ENCODE measurements around the gene IQCE. TPM values are rescaled to one million over a fixed set of nuclear protein-coding genes. Genes with fewer than 3 reads are reported as not detected.

IQCE gene
- polyA plus RNA-seq, 3 donors: 1.8 to 8.4 (median 3.0) TPM

DNA sequence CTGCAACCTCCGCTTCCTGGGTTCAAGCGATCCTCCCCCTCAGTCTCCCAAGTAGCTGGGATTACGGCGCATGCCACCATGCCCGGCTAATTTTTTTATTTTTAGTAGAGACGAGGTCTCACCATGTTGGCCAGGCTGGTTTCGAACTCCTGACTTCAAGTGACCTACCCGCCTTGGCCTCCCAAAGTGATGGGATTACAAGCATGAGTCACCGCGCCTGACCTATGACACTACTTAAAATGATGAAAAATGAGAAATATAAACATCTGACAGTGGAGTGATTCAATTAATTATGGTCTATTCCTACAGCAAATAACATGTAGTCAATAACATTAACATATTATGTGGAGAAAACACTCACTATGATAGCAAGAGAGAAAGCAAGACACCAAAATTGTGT is 5.7 kb upstream of the IQCE start:
- no peak overlapping the region for H3K4me3 ChIP-seq (replicated peaks in 1 of 3; ENCODE audit: low read depth in 2 of 3, low read length in 3 of 3)
- H3K4me1 ChIP-seq (ENCODE audit: control insufficient read depth in 1 of 2, insufficient read depth in 2 of 2, low read length in 2 of 2): peaks cover 36 to 46% of the 10 kb centered on the region in 2 donors
- DNase-seq: no peak
- peaks cover 41% of the 10 kb centered on the region for H3K79me2 ChIP-seq (ENCODE audit: insufficient read depth, low read length)
- no peak overlapping the region for H3K9ac ChIP-seq (ENCODE audit: insufficient read depth, low read length, poor library complexity, severe bottlenecking)
- intact Hi-C loops (cut with micrococcal nuclease): loop anchor here in 1 of 2 donors (10.0 kb wide), 1 partner anchor 78 kb away; the partner anchor contains the start of gene GRIFIN
- TF ChIP-seq, protein P1, sequence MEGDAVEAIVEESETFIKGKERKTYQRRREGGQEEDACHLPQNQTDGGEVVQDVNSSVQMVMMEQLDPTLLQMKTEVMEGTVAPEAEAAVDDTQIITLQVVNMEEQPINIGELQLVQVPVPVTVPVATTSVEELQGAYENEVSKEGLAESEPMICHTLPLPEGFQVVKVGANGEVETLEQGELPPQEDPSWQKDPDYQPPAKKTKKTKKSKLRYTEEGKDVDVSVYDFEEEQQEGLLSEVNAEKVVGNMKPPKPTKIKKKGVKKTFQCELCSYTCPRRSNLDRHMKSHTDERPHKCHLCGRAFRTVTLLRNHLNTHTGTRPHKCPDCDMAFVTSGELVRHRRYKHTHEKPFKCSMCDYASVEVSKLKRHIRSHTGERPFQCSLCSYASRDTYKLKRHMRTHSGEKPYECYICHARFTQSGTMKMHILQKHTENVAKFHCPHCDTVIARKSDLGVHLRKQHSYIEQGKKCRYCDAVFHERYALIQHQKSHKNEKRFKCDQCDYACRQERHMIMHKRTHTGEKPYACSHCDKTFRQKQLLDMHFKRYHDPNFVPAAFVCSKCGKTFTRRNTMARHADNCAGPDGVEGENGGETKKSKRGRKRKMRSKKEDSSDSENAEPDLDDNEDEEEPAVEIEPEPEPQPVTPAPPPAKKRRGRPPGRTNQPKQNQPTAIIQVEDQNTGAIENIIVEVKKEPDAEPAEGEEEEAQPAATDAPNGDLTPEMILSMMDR (IDR thresholded peaks at IDR 0.05): no peak
- no peaks in the 10 kb centered on the region for H3K27me3 ChIP-seq (ENCODE audit: control insufficient read depth in 2 of 2, insufficient read depth in 2 of 2, low read length in 2 of 2)
- H3K9me3 ChIP-seq (replicated peaks in 1 of 2; ENCODE audit: control insufficient read depth in 1 of 2, insufficient read depth in 1 of 2, low read length in 2 of 2): no peaks in the 10 kb centered on the region
- peaks cover 0 to 1% (median 0%) of the 10 kb centered on the region in 3 donors for H3K27me3 Mint-ChIP-seq (ENCODE audit: low read depth in 3 of 3)
- H3K9me3 Mint-ChIP-seq: peaks cover 0 to 2% (median 0%) of the 10 kb centered on the region in 7 donors
- peaks cover 20 to 36% of the 10 kb centered on the region in 2 donors for H3K36me3 ChIP-seq (replicated peaks in 1 of 2; ENCODE audit: control insufficient read depth in 1 of 2, insufficient read depth in 2 of 2, low read length in 2 of 2)
- peaks cover 23 to 49% of the 10 kb centered on the region in 2 donors for H3K36me3 Mint-ChIP-seq
- peak overlapping the region in 2 of 7 donors; percentile 26 to 31 for H3K27ac Mint-ChIP-seq
- H3K27ac ChIP-seq (ENCODE audit: low read depth in 1 of 2, low read length in 2 of 2): no peak overlapping the region
- H3K4me3 Mint-ChIP-seq: no peak overlapping the region
- peaks cover 38% of the 10 kb centered on the region for H3K4me1 Mint-ChIP-seq
- H3K4me2 ChIP-seq (replicated peaks; ENCODE audit: extremely low read depth, low read length, poor library complexity, severe bottlenecking): no peak overlapping the region
- no peak overlapping the region for H2AFZ ChIP-seq (ENCODE audit: insufficient read depth, low read depth, low read length, poor library complexity, severe bottlenecking)
- peaks cover 23% of the 10 kb centered on the region for H4K20me1 ChIP-seq (ENCODE audit: insufficient read depth, low read length)
- 100% methylated on average over 6 of the region's 10 CpGs for WGBS (ENCODE audit: insufficient coverage)

DNA sequence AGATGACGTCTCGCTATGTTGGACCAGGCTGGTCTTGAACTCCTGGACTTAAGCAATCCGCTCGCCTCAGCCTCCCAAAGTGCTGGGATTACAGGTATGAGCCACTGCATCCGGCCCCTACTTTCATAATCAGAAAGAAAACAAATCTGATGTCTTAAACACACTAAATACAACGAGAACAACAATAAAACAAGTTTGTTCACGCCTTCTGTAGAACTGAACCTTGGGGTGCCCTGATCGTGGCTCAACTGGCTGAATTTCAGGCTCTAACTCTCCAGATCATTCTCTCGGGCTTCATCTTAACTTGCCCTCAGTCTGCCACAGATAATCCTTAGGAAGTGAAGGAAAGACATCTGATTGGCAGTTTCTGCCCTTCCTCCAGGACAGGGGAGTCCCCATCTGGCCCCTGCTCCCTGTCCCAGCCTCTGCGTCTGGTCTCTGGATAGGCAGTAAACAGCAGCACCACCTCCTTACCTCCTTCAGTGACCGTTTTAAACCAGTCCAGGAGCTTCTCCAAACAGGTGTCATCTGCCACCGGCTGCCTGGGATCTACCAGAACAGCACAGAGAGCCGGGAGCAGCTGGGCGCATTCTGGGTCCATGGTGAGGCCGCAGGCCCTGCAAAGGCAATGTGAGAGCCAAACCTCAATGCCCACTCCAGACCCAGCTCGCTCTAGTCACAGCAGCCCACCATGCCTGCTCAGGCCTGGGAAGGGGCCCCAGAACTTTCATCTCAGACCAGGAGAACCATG is 4.8 kb upstream of the IQCE start:
- Mint-ChIP-seq H3K4me1 (peaks cover 43% of the 10 kb centered on the region), H3K27ac (peak overlapping the region in 5 of 7 donors; percentile 85 to 89 (median 87)), H3K9me3 (peaks cover 0 to 2% (median 0%) of the 10 kb centered on the region in 7 donors), H3K4me3 (peak overlapping the region; percentile 85 to 90), H3K36me3 (peaks cover 17 to 40% of the 10 kb centered on the region in 2 donors), H3K27me3 (ENCODE audit: low read depth in 3 of 3) (no peaks in the 10 kb centered on the region)
- H3K4me3 ChIP-seq (replicated peaks in 1 of 3; ENCODE audit: low read depth in 2 of 3, low read length in 3 of 3): peak overlapping the region; percentile 61 to 86 (median 66)
- peak overlapping the region; percentile 88 for H2AFZ ChIP-seq (ENCODE audit: insufficient read depth, low read depth, low read length, poor library complexity, severe bottlenecking)
- peaks cover 42 to 53% of the 10 kb centered on the region in 2 donors for H3K4me1 ChIP-seq (ENCODE audit: control insufficient read depth in 1 of 2, insufficient read depth in 2 of 2, low read length in 2 of 2)
- TF ChIP-seq, protein P1 (IDR thresholded peaks at IDR 0.05): no peak
- WGBS (ENCODE audit: insufficient coverage): 93% methylated on average over 13 of the region's 16 CpGs
- H4K20me1 ChIP-seq (ENCODE audit: insufficient read depth, low read length): peaks cover 22% of the 10 kb centered on the region
- DNase-seq: no peak
- peak overlapping the region in 1 of 2 donors; percentile 97 for H3K27ac ChIP-seq (ENCODE audit: low read depth in 1 of 2, low read length in 2 of 2)
- H3K36me3 ChIP-seq (replicated peaks in 1 of 2; ENCODE audit: control insufficient read depth in 1 of 2, insufficient read depth in 2 of 2, low read length in 2 of 2): peaks cover 16 to 27% of the 10 kb centered on the region in 2 donors
- peaks cover 39% of the 10 kb centered on the region for H3K79me2 ChIP-seq (ENCODE audit: insufficient read depth, low read length)
- peak overlapping the region; percentile 98 for H3K4me2 ChIP-seq (replicated peaks; ENCODE audit: extremely low read depth, low read length, poor library complexity, severe bottlenecking)
- H3K9ac ChIP-seq (ENCODE audit: insufficient read depth, low read length, poor library complexity, severe bottlenecking): peak overlapping the region; percentile 90
- no peaks in the 10 kb centered on the region for H3K27me3 ChIP-seq (ENCODE audit: control insufficient read depth in 2 of 2, insufficient read depth in 2 of 2, low read length in 2 of 2)
- no peaks in the 10 kb centered on the region for H3K9me3 ChIP-seq (replicated peaks in 1 of 2; ENCODE audit: control insufficient read depth in 1 of 2, insufficient read depth in 1 of 2, low read length in 2 of 2)
- intact Hi-C loops (cut with micrococcal nuclease): loop anchor here in 1 of 2 donors (10.0 kb wide), 1 partner anchor 79 kb away; the partner anchor contains the start of gene GRIFIN

Data from CD14-positive monocyte (primary cell).